ENCODE results near the gene MYCL. TPM values are rescaled to one million over a fixed set of nuclear protein-coding genes. Genes with fewer than 3 reads are reported as not detected.
A peak's percentile ranks its signal among the peaks of the same experiment; 100 is the strongest.

The MYCL gene
- total RNA-seq, 1 experiment from 2014 or later = 2.0 TPM

DNA sequence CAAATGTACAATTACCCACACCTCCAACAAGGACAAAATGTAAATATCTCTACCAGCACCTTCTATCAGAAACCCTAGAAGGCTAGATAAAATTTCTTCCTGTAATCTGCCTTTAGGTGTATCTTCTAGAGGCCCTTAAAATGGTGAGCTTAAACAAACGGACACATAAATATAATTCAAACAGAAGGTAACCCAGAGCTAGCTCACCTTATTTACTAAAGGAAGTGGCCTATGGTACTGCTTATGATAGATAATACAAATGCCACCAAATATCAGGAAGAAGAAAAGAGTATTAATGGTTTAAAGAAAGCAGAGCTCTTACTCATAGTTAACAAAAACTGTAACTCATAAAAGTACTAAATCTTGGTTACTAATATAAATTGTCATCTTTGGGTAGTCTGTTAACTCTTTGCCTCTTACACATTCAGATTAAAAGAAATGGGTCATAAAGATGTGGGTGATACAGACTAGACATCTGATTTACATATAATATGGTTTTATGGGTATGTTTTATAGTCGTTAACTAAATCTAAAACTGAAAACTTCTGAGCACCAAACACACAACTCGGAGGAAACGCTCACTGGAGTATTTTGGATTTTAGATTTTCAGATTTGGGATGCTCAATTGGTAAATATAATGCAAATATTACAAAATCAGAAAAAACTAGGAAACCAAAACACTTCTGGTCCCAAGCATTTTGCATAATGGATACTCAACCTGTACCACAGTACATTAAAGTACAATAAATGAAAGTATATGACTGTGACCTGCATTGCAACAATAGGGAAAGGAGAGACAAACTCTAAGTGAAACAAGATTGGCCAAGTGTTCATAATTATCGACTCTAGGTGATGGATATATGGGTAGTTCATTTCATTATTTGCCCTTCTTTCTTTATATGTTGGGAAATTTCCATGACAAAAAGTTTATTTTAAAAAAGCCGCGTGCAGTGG lies 41.6 kb downstream of the MYCL start:
- intact Hi-C loops (cut with micrococcal nuclease; ENCODE audit: unreplicated experiment) = no loop called here
- no peaks in the 10 kb centered on the region for H3K4me1 ChIP-seq (ENCODE audit: control insufficient read depth, insufficient read depth, low read length)
- ATAC-seq (no peak), DNase-seq (ENCODE audit: low read depth, low spot score) (no peak)
- no TSS peak for BruUV-seq (replicated peaks)
- POLR2A ChIA-PET = interaction anchor here (0.5 to 0.6 kb wide), 3 partner anchors 60 to 572 kb away, joined by 3 read pairs; no protein-coding TSS in a partner anchor
- no peak overlapping the region for H3K27ac ChIP-seq (ENCODE audit: low read length)
- in situ Hi-C loops (cut with HindIII; ENCODE audit: low pct_unique_long_range_greater_than_20kb, low sequenced_read_pairs) = no loop called here
- CTCF ChIA-PET = no interaction called here
- no peaks in the 10 kb centered on the region for H3K9me3 ChIP-seq (ENCODE audit: control insufficient read depth, insufficient read depth, low read depth, low read length)
- TF ChIP-seq POLR2AphosphoS5 (IDR thresholded peaks at IDR 0.05; ENCODE audit: low read depth, low read length) (no peak), TCF7L2 (IDR thresholded peaks at IDR 0.05; ENCODE audit: low read depth, low read length) (no peak), SIN3A (IDR thresholded peaks at IDR 0.05; ENCODE audit: borderline replicate concordance, insufficient read depth, low read depth, low read length) (no peak)
- TF ChIP-seq, protein P1, sequence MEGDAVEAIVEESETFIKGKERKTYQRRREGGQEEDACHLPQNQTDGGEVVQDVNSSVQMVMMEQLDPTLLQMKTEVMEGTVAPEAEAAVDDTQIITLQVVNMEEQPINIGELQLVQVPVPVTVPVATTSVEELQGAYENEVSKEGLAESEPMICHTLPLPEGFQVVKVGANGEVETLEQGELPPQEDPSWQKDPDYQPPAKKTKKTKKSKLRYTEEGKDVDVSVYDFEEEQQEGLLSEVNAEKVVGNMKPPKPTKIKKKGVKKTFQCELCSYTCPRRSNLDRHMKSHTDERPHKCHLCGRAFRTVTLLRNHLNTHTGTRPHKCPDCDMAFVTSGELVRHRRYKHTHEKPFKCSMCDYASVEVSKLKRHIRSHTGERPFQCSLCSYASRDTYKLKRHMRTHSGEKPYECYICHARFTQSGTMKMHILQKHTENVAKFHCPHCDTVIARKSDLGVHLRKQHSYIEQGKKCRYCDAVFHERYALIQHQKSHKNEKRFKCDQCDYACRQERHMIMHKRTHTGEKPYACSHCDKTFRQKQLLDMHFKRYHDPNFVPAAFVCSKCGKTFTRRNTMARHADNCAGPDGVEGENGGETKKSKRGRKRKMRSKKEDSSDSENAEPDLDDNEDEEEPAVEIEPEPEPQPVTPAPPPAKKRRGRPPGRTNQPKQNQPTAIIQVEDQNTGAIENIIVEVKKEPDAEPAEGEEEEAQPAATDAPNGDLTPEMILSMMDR (IDR thresholded peaks at IDR 0.05) = no peak
- TF ChIP-seq, protein P2, sequence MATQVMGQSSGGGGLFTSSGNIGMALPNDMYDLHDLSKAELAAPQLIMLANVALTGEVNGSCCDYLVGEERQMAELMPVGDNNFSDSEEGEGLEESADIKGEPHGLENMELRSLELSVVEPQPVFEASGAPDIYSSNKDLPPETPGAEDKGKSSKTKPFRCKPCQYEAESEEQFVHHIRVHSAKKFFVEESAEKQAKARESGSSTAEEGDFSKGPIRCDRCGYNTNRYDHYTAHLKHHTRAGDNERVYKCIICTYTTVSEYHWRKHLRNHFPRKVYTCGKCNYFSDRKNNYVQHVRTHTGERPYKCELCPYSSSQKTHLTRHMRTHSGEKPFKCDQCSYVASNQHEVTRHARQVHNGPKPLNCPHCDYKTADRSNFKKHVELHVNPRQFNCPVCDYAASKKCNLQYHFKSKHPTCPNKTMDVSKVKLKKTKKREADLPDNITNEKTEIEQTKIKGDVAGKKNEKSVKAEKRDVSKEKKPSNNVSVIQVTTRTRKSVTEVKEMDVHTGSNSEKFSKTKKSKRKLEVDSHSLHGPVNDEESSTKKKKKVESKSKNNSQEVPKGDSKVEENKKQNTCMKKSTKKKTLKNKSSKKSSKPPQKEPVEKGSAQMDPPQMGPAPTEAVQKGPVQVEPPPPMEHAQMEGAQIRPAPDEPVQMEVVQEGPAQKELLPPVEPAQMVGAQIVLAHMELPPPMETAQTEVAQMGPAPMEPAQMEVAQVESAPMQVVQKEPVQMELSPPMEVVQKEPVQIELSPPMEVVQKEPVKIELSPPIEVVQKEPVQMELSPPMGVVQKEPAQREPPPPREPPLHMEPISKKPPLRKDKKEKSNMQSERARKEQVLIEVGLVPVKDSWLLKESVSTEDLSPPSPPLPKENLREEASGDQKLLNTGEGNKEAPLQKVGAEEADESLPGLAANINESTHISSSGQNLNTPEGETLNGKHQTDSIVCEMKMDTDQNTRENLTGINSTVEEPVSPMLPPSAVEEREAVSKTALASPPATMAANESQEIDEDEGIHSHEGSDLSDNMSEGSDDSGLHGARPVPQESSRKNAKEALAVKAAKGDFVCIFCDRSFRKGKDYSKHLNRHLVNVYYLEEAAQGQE (IDR thresholded peaks at IDR 0.05; ENCODE audit: insufficient read depth in 1 of 2, low read depth in 2 of 2, low read length in 1 of 2) = no peak
- H3K4me3 ChIP-seq (ENCODE audit: low read depth in 2 of 2, low read length in 2 of 2) = no peak overlapping the region
- H3K27me3 ChIP-seq (ENCODE audit: control insufficient read depth, insufficient read depth, low read length) = no peaks in the 10 kb centered on the region
- H3K36me3 ChIP-seq (ENCODE audit: control insufficient read depth, insufficient read depth, low read length) = peaks cover 6% of the 10 kb centered on the region; the same call in 1 of the 2 replicates

DNA sequence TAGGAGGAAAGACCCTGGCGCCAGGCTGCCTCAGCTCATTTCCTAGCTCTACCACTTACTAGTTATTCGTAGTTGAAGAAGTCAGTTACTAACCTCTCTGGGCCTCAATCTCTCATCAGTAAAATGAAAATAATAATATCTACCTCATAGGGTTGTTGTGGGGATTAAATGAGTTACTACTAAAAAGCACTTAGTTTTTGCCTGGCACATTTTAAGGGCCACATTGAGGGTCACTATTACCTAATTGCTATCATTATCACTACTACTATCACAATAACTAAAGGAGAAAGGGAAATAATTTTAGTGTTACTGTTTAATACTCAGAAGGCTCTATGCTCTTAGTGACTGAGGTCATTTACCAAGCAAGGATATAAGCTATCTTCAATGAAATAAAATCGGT lies 43.4 kb downstream of the MYCL start:
- no peak for DNase-seq (ENCODE audit: low read depth, low spot score)
- Histone ChIP-seq H3K4me3 (ENCODE audit: low read depth in 2 of 2, low read length in 2 of 2) (no peak overlapping the region), H3K27ac (ENCODE audit: low read length) (no peak overlapping the region), H3K36me3 (ENCODE audit: control insufficient read depth, insufficient read depth, low read length) (peaks cover 10% of the 10 kb centered on the region), H3K27me3 (ENCODE audit: control insufficient read depth, insufficient read depth, low read length) (no peaks in the 10 kb centered on the region), H3K4me1 (ENCODE audit: control insufficient read depth, insufficient read depth, low read length) (no peaks in the 10 kb centered on the region), H3K9me3 (ENCODE audit: control insufficient read depth, insufficient read depth, low read depth, low read length) (no peaks in the 10 kb centered on the region)
- no peak for ATAC-seq
- BruUV-seq (replicated peaks) = TSS peak; percentile 14
- POLR2A ChIA-PET = no interaction called here
- TF ChIP-seq TCF7L2 (IDR thresholded peaks at IDR 0.05; ENCODE audit: low read depth, low read length) (no peak), POLR2AphosphoS5 (IDR thresholded peaks at IDR 0.05; ENCODE audit: low read depth, low read length) (no peak), SIN3A (IDR thresholded peaks at IDR 0.05; ENCODE audit: borderline replicate concordance, insufficient read depth, low read depth, low read length) (no peak)
- TF ChIP-seq, protein P1 (IDR thresholded peaks at IDR 0.05) = no peak
- TF ChIP-seq, protein P2 (IDR thresholded peaks at IDR 0.05; ENCODE audit: insufficient read depth in 1 of 2, low read depth in 2 of 2, low read length in 1 of 2) = no peak
- intact Hi-C loops (cut with micrococcal nuclease; ENCODE audit: unreplicated experiment) (no loop called here), in situ Hi-C loops (cut with HindIII; ENCODE audit: low pct_unique_long_range_greater_than_20kb, low sequenced_read_pairs) (no loop called here)
- CTCF ChIA-PET = no interaction called here

Data from Panc1 (cell line).